Measurements from ENCODE around the gene DLGAP1. TPM values are rescaled to one million over a fixed set of nuclear protein-coding genes. Genes with fewer than 3 reads are reported as not detected.

DLGAP1 gene
- total RNA-seq, 1 donor from 2014 or later = 5.3 TPM

- no peak for DNase-seq
Observed at GRCh38 chr18:4157352-4157751, 297.8 kb downstream of the DLGAP1 start.

- no peak for DNase-seq
Observed at GRCh38 chr18:4146797-4147196, 308.3 kb downstream of the DLGAP1 start.

- DNase-seq = no peak
Observed at GRCh38 chr18:4144201-4144600, 310.9 kb downstream of the DLGAP1 start.

- no peak for DNase-seq
Observed at GRCh38 chr18:4143585-4143984, 311.5 kb downstream of the DLGAP1 start.

- DNase-seq = no peak
Observed at GRCh38 chr18:4142876-4143275, 312.2 kb downstream of the DLGAP1 start.

GRCh38 chr18:4134700-4135099 lies 320.4 kb downstream of the DLGAP1 start:
- no peak for DNase-seq

- peak; percentile 36 for DNase-seq
Observed at GRCh38 chr18:4130734-4131719, 324.1 kb downstream of the DLGAP1 start.

GRCh38 chr18:4126939-4127338 lies 328.2 kb downstream of the DLGAP1 start:
- DNase-seq = no peak

- no peak for DNase-seq
Observed at GRCh38 chr18:4125627-4126230, 329.4 kb downstream of the DLGAP1 start.

GRCh38 chr18:4125224-4125623 lies 329.9 kb downstream of the DLGAP1 start:
- peak; percentile 92 for DNase-seq

GRCh38 chr18:4119813-4120212 lies 335.3 kb downstream of the DLGAP1 start:
- no peak for DNase-seq

- DNase-seq = no peak
Observed at GRCh38 chr18:4119127-4119648, 335.9 kb downstream of the DLGAP1 start.

GRCh38 chr18:4108016-4108415 lies 347.1 kb downstream of the DLGAP1 start:
- no peak for DNase-seq

GRCh38 chr18:4107049-4107467 lies 348.0 kb downstream of the DLGAP1 start:
- peak; percentile 36 for DNase-seq

GRCh38 chr18:4106407-4107033 lies 348.6 kb downstream of the DLGAP1 start:
- DNase-seq = peak; percentile 58

GRCh38 chr18:4102901-4103300 lies 352.2 kb downstream of the DLGAP1 start:
- DNase-seq = no peak

- no peak for DNase-seq
Observed at GRCh38 chr18:4101009-4101408, 354.1 kb downstream of the DLGAP1 start.

GRCh38 chr18:4096486-4096885 lies 358.6 kb downstream of the DLGAP1 start:
- DNase-seq = no peak

GRCh38 chr18:4093676-4094075 lies 361.4 kb downstream of the DLGAP1 start:
- no peak for DNase-seq

- DNase-seq = no peak
Observed at GRCh38 chr18:4084382-4084900, 370.7 kb downstream of the DLGAP1 start.

- no peak for DNase-seq
Observed at GRCh38 chr18:4078246-4078645, 376.9 kb downstream of the DLGAP1 start.

- DNase-seq = no peak
Observed at GRCh38 chr18:4077721-4078120, 377.4 kb downstream of the DLGAP1 start.

GRCh38 chr18:4077204-4077603 lies 377.9 kb downstream of the DLGAP1 start:
- DNase-seq = no peak

All from skin of body (tissue), 2 donors.